Gastrocnemius medialis (tissue), 4 donors: Measurements from ENCODE around the gene CD244. TPM values are rescaled to one million over a fixed set of nuclear protein-coding genes. Genes with fewer than 3 reads are reported as not detected.

ENCODE experiments used
- ATAC-seq, 2 donors: fragments of 150-250 bp; one replicate each; pipeline ENCODE4 v1.9.1; 2016
- DNase-seq, 2 donors: peaks; one replicate each; pipeline ENCODE4 v3.0.0-alpha.2; 2019
- H3K27ac ChIP-seq, 4 donors: fragments of 200-600 bp; sonication (generic); 1 replicate in 1 of 4; 2 replicates in 3 of 4; pipeline ENCODE4 v1.5.1; 2016 to 2018; ENCODE audit warnings: mild to moderate bottlenecking in 2 of 4, moderate library complexity in 1 of 4
- H3K27me3 ChIP-seq, 3 donors: fragments of 200-600 bp; sonication (generic) in 2 of 3; 1 replicate in 1 of 3; 2 replicates in 2 of 3; pipeline versions ENCODE4 v1.5.1 to v1.6.0; 2016 to 2019; ENCODE audit warnings: mild to moderate bottlenecking in 1 of 3, moderate library complexity in 1 of 3
- H3K36me3 ChIP-seq, 2 donors: fragments of 200-600 bp; sonication (generic) in 1 of 2; one replicate each; pipeline ENCODE4 v1.5.1; 2017 to 2018
- H3K4me1 ChIP-seq, 2 donors: fragments of 200-600 bp; sonication (generic) in 1 of 2; one replicate each; pipeline ENCODE4 v1.5.1; 2016 to 2017; ENCODE audit warnings: mild to moderate bottlenecking in 2 of 2
- H3K4me3 ChIP-seq, 4 donors: fragments of 200-600 bp; sonication (generic) in 3 of 4; 1 replicate in 1 of 4; 2 replicates in 3 of 4; pipeline ENCODE4 v1.5.1; 2016 to 2019; ENCODE audit warnings: mild to moderate bottlenecking in 2 of 4
- H3K9me3 ChIP-seq, 3 donors: fragments of 200-600 bp; sonication (generic) in 2 of 3; 1 replicate in 1 of 3; 2 replicates in 2 of 3; pipeline ENCODE4 v1.5.1; 2016 to 2019
- CTCF ChIP-seq, 5 experiments: fragments of 450-650 bp in 3 of 5; fragments of 200-600 bp in 2 of 5; sonication (generic) in 2 of 5; IDR thresholded peaks in 4 of 5; conservative IDR thresholded peaks in 1 of 5; 1 replicate in 4 of 5; 2 replicates in 1 of 5; pipeline ENCODE4 v1.5.1; 2016 to 2019; ENCODE audit warnings: antibody characterized with exemption in 5 of 5, mild to moderate bottlenecking in 3 of 5, moderate library complexity in 3 of 5
- POLR2A ChIP-seq, 2 donors: fragments of 450-650 bp; IDR thresholded peaks; one replicate each; pipeline ENCODE4 v1.6.1; 2017; ENCODE audit warnings: antibody characterized with exemption in 2 of 2, mild to moderate bottlenecking in 2 of 2, moderate library complexity in 2 of 2
- in situ Hi-C, 4 donors: fragments of 200-750 bp; cut with MboI; loops; one replicate each; pipeline versions ENCODE4 v1.15.0 to v1.8.0; 2017; ENCODE audit warnings: low sequenced_read_pairs in 4 of 4
- intact Hi-C: fragments of 100-400 bp; cut with DNase I; formaldehyde crosslinking; loops from one replicate; pipeline ENCODE4 v1.15.1; 2023; ENCODE audit warnings: low total_unique reads
- total RNA-seq, 4 donors: library from RNA; depleted of rRNA; stranded (reverse); fragments of >200 nt; gene quantifications; one replicate each; pipeline versions ENCODE4 v1.1.0 to v1.2.3, GENCODE V29; 2016

CD244 gene
- total RNA-seq, 4 donors from 2014 or later: not detected

GRCh38 chr1:160891474-160891873 lies 28.8 kb upstream of the CD244 start:
- Histone ChIP-seq H3K27ac (no peak overlapping the region), H3K36me3 (no peaks in the 10 kb centered on the region), H3K9me3 (no peaks in the 10 kb centered on the region), H3K4me1 (no peaks in the 10 kb centered on the region), H3K27me3 (no peaks in the 10 kb centered on the region), H3K4me3 (no peak overlapping the region)
- DNase-seq (no peak), ATAC-seq (no peak)
- TF ChIP-seq POLR2A (IDR thresholded peaks at IDR 0.05) (no peak), CTCF (IDR thresholded peaks at IDR 0.05 in 4 of 5, conservative IDR thresholded peaks at IDR 0.05 in 1 of 5) (no peak)
- intact Hi-C loops: no loop called here
- in situ Hi-C loops: no loop called here

GRCh38 chr1:160888926-160889325 lies 26.2 kb upstream of the CD244 start:
- Histone ChIP-seq H3K27me3 (no peaks in the 10 kb centered on the region), H3K9me3 (no peaks in the 10 kb centered on the region), H3K27ac (no peak overlapping the region), H3K36me3 (no peaks in the 10 kb centered on the region), H3K4me1 (no peaks in the 10 kb centered on the region), H3K4me3 (no peak overlapping the region)
- in situ Hi-C loops: no loop called here
- DNase-seq (no peak), ATAC-seq (no peak)
- intact Hi-C loops: no loop called here
- TF ChIP-seq POLR2A (IDR thresholded peaks at IDR 0.05) (no peak), CTCF (IDR thresholded peaks at IDR 0.05 in 4 of 5, conservative IDR thresholded peaks at IDR 0.05 in 1 of 5) (no peak)

- TF ChIP-seq POLR2A (IDR thresholded peaks at IDR 0.05) (no peak), CTCF (IDR thresholded peaks at IDR 0.05 in 4 of 5, conservative IDR thresholded peaks at IDR 0.05 in 1 of 5) (no peak)
- H3K4me3 ChIP-seq: no peak overlapping the region
- intact Hi-C loops: no loop called here
- no peaks in the 10 kb centered on the region for H3K36me3 ChIP-seq
- H3K9me3 ChIP-seq: no peaks in the 10 kb centered on the region
- in situ Hi-C loops: no loop called here
- H3K27ac ChIP-seq: no peak overlapping the region
- H3K27me3 ChIP-seq: no peaks in the 10 kb centered on the region
- DNase-seq (no peak), ATAC-seq (no peak)
- no peaks in the 10 kb centered on the region for H3K4me1 ChIP-seq
These were observed 24.4 kb upstream of the CD244 start for GRCh38 chr1:160887071-160887470.

- Histone ChIP-seq H3K36me3 (no peaks in the 10 kb centered on the region), H3K9me3 (no peaks in the 10 kb centered on the region), H3K4me3 (no peak within 1 kb of the TSS), H3K4me1 (no peaks in the 10 kb centered on the region), H3K27ac (no peak within 1 kb of the TSS), H3K27me3 (no peaks in the 10 kb centered on the region)
- ATAC-seq: no peak
- DNase-seq: no peak
- intact Hi-C loops: no loop called here
- TF ChIP-seq POLR2A (IDR thresholded peaks at IDR 0.05) (no peak), CTCF (IDR thresholded peaks at IDR 0.05 in 4 of 5, conservative IDR thresholded peaks at IDR 0.05 in 1 of 5) (no peak)
- in situ Hi-C loops: no loop called here
These were observed 22.4 kb upstream of the CD244 start, which contains the start of gene ITLN1 for GRCh38 chr1:160885042-160885441. ITLN1 (minus strand) TSS chr1:160885180; CDS start chr1:160884877, 303 bp downstream.

- intact Hi-C loops: no loop called here
- Histone ChIP-seq H3K27me3 (no peaks in the 10 kb centered on the region), H3K27ac (no peak overlapping the region), H3K9me3 (no peaks in the 10 kb centered on the region), H3K4me1 (no peaks in the 10 kb centered on the region), H3K36me3 (no peaks in the 10 kb centered on the region), H3K4me3 (no peak overlapping the region)
- in situ Hi-C loops: no loop called here
- DNase-seq: no peak
- peak in 1 of 5 experiments; percentile 25 for TF ChIP-seq CTCF (IDR thresholded peaks at IDR 0.05 in 4 of 5, conservative IDR thresholded peaks at IDR 0.05 in 1 of 5)
- no peak for TF ChIP-seq POLR2A (IDR thresholded peaks at IDR 0.05)
- ATAC-seq: no peak
These were observed 21.9 kb upstream of the CD244 start for GRCh38 chr1:160884579-160884978.
